Neural cell (in vitro differentiated cells): ENCODE measurements around the gene TRAF3. TPM values are rescaled to one million over a fixed set of nuclear protein-coding genes. Genes with fewer than 3 reads are reported as not detected.
A peak's percentile ranks its signal among the peaks of the same experiment; 100 is the strongest.

Source experiments
- H2AFZ ChIP-seq: fragments of 200-600, 300-800 bp; sonication (generic), shearing (Covaris generic); 2 replicates; pipeline ENCODE4 v1.6.0; 2014; ENCODE audit warnings: low read depth, mild to moderate bottlenecking, antibody characterized with exemption, low read length, moderate library complexity
- H3F3A ChIP-seq: fragments of 200-600 bp; shearing (Covaris generic); 2 replicates; pipeline ENCODE4 v1.6.1; 2016; ENCODE audit warnings: mild to moderate bottlenecking, moderate library complexity, mixed read lengths, antibody characterized with exemption, low read length; ENCODE audit not compliant: insufficient read depth, poor library complexity, severe bottlenecking
- H3K27ac ChIP-seq: fragments of 200-600, 300-800 bp; sonication (generic), shearing (Covaris generic); 2 replicates; pipeline ENCODE4 v1.5.1; 2014; ENCODE audit warnings: mild to moderate bottlenecking, low read length, moderate library complexity
- H3K27me3 ChIP-seq: fragments of 300-800, 200-600 bp; sonication (generic), shearing (Covaris generic); 2 replicates; pipeline ENCODE4 v1.6.0; 2014; ENCODE audit warnings: mild to moderate bottlenecking, low read depth, low read length, moderate library complexity; ENCODE audit not compliant: insufficient read depth
- H3K36me3 ChIP-seq: fragments of 300-800, 200-600 bp; sonication (generic), shearing (Covaris generic); 2 replicates; pipeline ENCODE4 v1.5.1; 2014; ENCODE audit warnings: mild to moderate bottlenecking, antibody characterized with exemption, low read length, moderate library complexity; ENCODE audit not compliant: insufficient read depth
- H3K4me2 ChIP-seq: fragments of 300-800, 200-600 bp; sonication (generic), shearing (Covaris generic); 2 replicates; pipeline ENCODE4 v1.6.0; 2014; ENCODE audit warnings: mild to moderate bottlenecking, low read length
- H3K4me3 ChIP-seq: fragments of 300-800, 200-600 bp; sonication (generic), shearing (Covaris generic); 2 replicates; pipeline ENCODE4 v1.5.1; 2014; ENCODE audit warnings: mild to moderate bottlenecking, low read length, moderate library complexity
- H3K79me2 ChIP-seq: fragments of 200-600 bp; shearing (Covaris generic); replicated peaks from 2 replicates; pipeline ENCODE4 v1.6.0; 2014; ENCODE audit warnings: mild to moderate bottlenecking, low read length, moderate library complexity; ENCODE audit not compliant: insufficient read depth
- H3K9ac ChIP-seq: fragments of 300-800, 200-600 bp; sonication (generic), shearing (Covaris generic); 2 replicates; pipeline ENCODE4 v1.6.1; 2016; ENCODE audit warnings: mild to moderate bottlenecking, low read length, mixed read lengths
- H3K9me2 ChIP-seq: fragments of 200-600 bp; shearing (Covaris generic); 2 replicates; pipeline ENCODE4 v1.6.1; 2016; ENCODE audit warnings: mild to moderate bottlenecking, low read length, mixed read lengths; ENCODE audit not compliant: insufficient read depth
- H3K9me3 ChIP-seq: fragments of 200-600, 300-800 bp; sonication (generic), shearing (Covaris generic); 2 replicates; pipeline ENCODE4 v1.6.1; 2016; ENCODE audit warnings: mild to moderate bottlenecking, mixed run types, low read length, moderate library complexity, mixed read lengths
- H4K20me1 ChIP-seq: fragments of 200-600 bp; shearing (Covaris generic); 2 replicates; pipeline ENCODE4 v1.6.1; 2016; ENCODE audit warnings: mild to moderate bottlenecking, mixed run types; ENCODE audit not compliant: insufficient read depth
- CTCF ChIP-seq: fragments of 450-650 bp; IDR thresholded peaks from 2 replicates; pipeline ENCODE4 v1.5.1; 2014; ENCODE audit warnings: antibody characterized with exemption, mild to moderate bottlenecking, moderate library complexity; ENCODE audit not compliant: poor library complexity, severe bottlenecking
- EP300 ChIP-seq: fragments of 450-650 bp; conservative IDR thresholded peaks from 2 replicates; pipeline ENCODE4 v1.6.1; 2014; ENCODE audit warnings: antibody characterized with exemption, mild to moderate bottlenecking, moderate library complexity; ENCODE audit not compliant: poor library complexity, severe bottlenecking
- EZH2 ChIP-seq: fragments of 200-600, 300-800 bp; shearing (Covaris generic), sonication (generic); IDR thresholded peaks from 2 replicates; pipeline ENCODE4 v1.6.1; 2014; ENCODE audit warnings: antibody characterized with exemption, low read length, borderline replicate concordance, mild to moderate bottlenecking; ENCODE audit not compliant: insufficient read depth, poor library complexity, severe bottlenecking
- MXI1 ChIP-seq: fragments of 450-650 bp; conservative IDR thresholded peaks from 2 replicates; pipeline ENCODE4 v1.6.1; 2014; ENCODE audit warnings: antibody characterized with exemption, mild to moderate bottlenecking; ENCODE audit not compliant: poor library complexity, severe bottlenecking
- POLR2AphosphoS5 ChIP-seq: IDR thresholded peaks from 2 replicates; pipeline ENCODE4 v1.6.1; 2012
- RAD21 ChIP-seq: fragments of 450-650 bp; conservative IDR thresholded peaks from 2 replicates; pipeline ENCODE4 v1.6.1; 2014; ENCODE audit warnings: antibody characterized with exemption, mild to moderate bottlenecking, moderate library complexity
- REST ChIP-seq: IDR thresholded peaks from 2 replicates; pipeline ENCODE4 v1.6.1; 2012; ENCODE audit warnings: borderline replicate concordance
- SMC3 ChIP-seq: fragments of 450-650 bp; conservative IDR thresholded peaks from 2 replicates; pipeline ENCODE4 v1.6.1; 2014; ENCODE audit warnings: antibody characterized with exemption, mild to moderate bottlenecking, moderate library complexity; ENCODE audit not compliant: poor library complexity
- TAF1 ChIP-seq: IDR thresholded peaks from 2 replicates; pipeline ENCODE4 v1.6.1; 2012; ENCODE audit warnings: low read depth
- polyA minus RNA-seq: library from RNA; depleted of rRNA, polyadenylated mRNA; stranded (reverse); fragments of >200 nt; gene quantifications from 2 replicates; pipeline ENCODE4 v1.2.3, GENCODE V29; 2014
- polyA plus RNA-seq: library from polyadenylated mRNA; depleted of rRNA; stranded (reverse); fragments of >200 nt; gene quantifications from 2 replicates; pipeline ENCODE4 v1.2.3, GENCODE V29; 2014

Gene TRAF3
- polyA plus RNA-seq, result 13.3 and 13.9 TPM in 2 replicates
- 35.0 and 35.1 TPM in 2 replicates for polyA minus RNA-seq

- H3K4me2 ChIP-seq, result peak within 1 kb of the TSS; percentile 63
- no peaks in the 10 kb centered on the region for H3K9me2 ChIP-seq
- H3K79me2 ChIP-seq, result peaks cover 20% of the 10 kb centered on the region
- no peaks in the 10 kb centered on the region for H3K27me3 ChIP-seq
- H3F3A ChIP-seq, result no peaks in the 10 kb centered on the region
- H3K4me3 ChIP-seq, result peak within 1 kb of the TSS; percentile 72
- no peaks in the 10 kb centered on the region for H4K20me1 ChIP-seq
- no peak within 1 kb of the TSS for H3K27ac ChIP-seq
- no peak for TF ChIP-seq CTCF
- no peak for TF ChIP-seq RAD21
- TF ChIP-seq EP300, result no peak
- no peak for TF ChIP-seq SMC3
- no peak for TF ChIP-seq EZH2
- TF ChIP-seq TAF1, result no peak
- TF ChIP-seq POLR2AphosphoS5, result peak; percentile 18
- peak; percentile 14 for TF ChIP-seq MXI1
- TF ChIP-seq REST, result no peak
- no peaks in the 10 kb centered on the region for H3K36me3 ChIP-seq
- peak within 1 kb of the TSS; percentile 64 for H3K9ac ChIP-seq
- no peaks in the 10 kb centered on the region for H3K9me3 ChIP-seq
- no peak within 1 kb of the TSS for H2AFZ ChIP-seq
Measured at GRCh38 chr14:102776761-102777710, at the start of gene TRAF3. Gene TRAF3 (plus strand): TSS chr14:102777449. CDS start chr14:102870202, 92,753 bp downstream.

- H3K4me2 ChIP-seq, result no peak overlapping the region
- no peaks in the 10 kb centered on the region for H3K9me2 ChIP-seq
- no peaks in the 10 kb centered on the region for H3K27me3 ChIP-seq
- TF ChIP-seq SMC3, result no peak
- no peak for TF ChIP-seq REST
- TF ChIP-seq POLR2AphosphoS5, result no peak
- TF ChIP-seq CTCF, result no peak
- TF ChIP-seq EZH2, result no peak
- no peak for TF ChIP-seq TAF1
- TF ChIP-seq EP300, result no peak
- no peak for TF ChIP-seq MXI1
- no peak for TF ChIP-seq RAD21
- H2AFZ ChIP-seq, result no peak overlapping the region
- H3F3A ChIP-seq, result no peaks in the 10 kb centered on the region
- no peaks in the 10 kb centered on the region for H3K79me2 ChIP-seq
- H3K27ac ChIP-seq, result no peak overlapping the region
- no peaks in the 10 kb centered on the region for H3K36me3 ChIP-seq
- H3K4me3 ChIP-seq, result no peak overlapping the region
- H3K9me3 ChIP-seq, result no peaks in the 10 kb centered on the region
- no peaks in the 10 kb centered on the region for H4K20me1 ChIP-seq
- H3K9ac ChIP-seq, result no peak overlapping the region
Measured at GRCh38 chr14:102728501-102728900, 48.7 kb upstream of the TRAF3 start.
